Measurements from ENCODE around the gene ST3GAL4. TPM values are rescaled to one million over a fixed set of nuclear protein-coding genes. Genes with fewer than 3 reads are reported as not detected.
"Not testable (repeated sequence)": the region's sequence is repeated elsewhere in the genome, so short reads cannot be mapped to it uniquely, and the experiment has no call there.

Gene ST3GAL4
- polyA plus RNA-seq, 1 of the 3 experiments (the other 2 are of a cell fraction) = 32.0 TPM

GRCh38 chr11:126381960-126382359, 26.5 kb downstream of the ST3GAL4 start:
- H2AFZ ChIP-seq (ENCODE audit: low read depth); CTCF ChIA-PET; H3K4me3 ChIP-seq (ENCODE audit: low read depth in 2 of 2, low read length in 1 of 2); H3K27me3 ChIP-seq (ENCODE audit: insufficient read depth); H3F3A ChIP-seq (replicated peaks; ENCODE audit: insufficient read depth); H3K27ac ChIP-seq (ENCODE audit: low read depth in 2 of 2, low read length in 1 of 2); H4K20me1 ChIP-seq (ENCODE audit: insufficient read depth); H3K9me3 ChIP-seq; H3K4me2 ChIP-seq; H3K9ac ChIP-seq; H3K36me3 ChIP-seq (replicated peaks in 1 of 2; ENCODE audit: control insufficient read depth in 1 of 2, insufficient read depth in 2 of 2, low read length in 1 of 2); DNase-seq; H3K9me2 ChIP-seq; POLR2A ChIA-PET: not testable (repeated sequence)
- H3K79me2 ChIP-seq (ENCODE audit: insufficient read depth) = peaks cover 34% of the 10 kb centered on the region
- WGBS (ENCODE audit: low lambda C conversion rate) = 81% methylated on average over 3 of the region's 10 CpGs
- H3K4me1 ChIP-seq (ENCODE audit: control insufficient read depth in 1 of 2, insufficient read depth in 2 of 2, low read depth in 1 of 2, low read length in 1 of 2) = peaks cover 0 to 20% of the 10 kb centered on the region in 2 experiments; a peak in 1 of 4 replicates

GRCh38 chr11:126382641-126383040, 27.2 kb downstream of the ST3GAL4 start:
- POLR2A ChIA-PET = interaction anchor here (0.8 kb wide), 1 partner anchor 79 kb away, joined by 3 read pairs; the partner anchor contains the start of gene DCPS
- not testable (repeated sequence) for H3K9ac ChIP-seq; H3K9me3 ChIP-seq; H4K20me1 ChIP-seq (ENCODE audit: insufficient read depth); H3K4me3 ChIP-seq (ENCODE audit: low read depth in 2 of 2, low read length in 1 of 2); H3K27me3 ChIP-seq (ENCODE audit: insufficient read depth); H3K27ac ChIP-seq (ENCODE audit: low read depth in 2 of 2, low read length in 1 of 2); H3K4me2 ChIP-seq; H3K9me2 ChIP-seq; H2AFZ ChIP-seq (ENCODE audit: low read depth); DNase-seq; H3F3A ChIP-seq (replicated peaks; ENCODE audit: insufficient read depth); H3K36me3 ChIP-seq (replicated peaks in 1 of 2; ENCODE audit: control insufficient read depth in 1 of 2, insufficient read depth in 2 of 2, low read length in 1 of 2)
- WGBS (ENCODE audit: low lambda C conversion rate) = no CpG with 5 or more reads among the region's 4 CpGs
- H3K79me2 ChIP-seq (ENCODE audit: insufficient read depth) = peaks cover 33% of the 10 kb centered on the region
- peaks cover 0 to 23% of the 10 kb centered on the region in 2 experiments; a peak in 1 of 4 replicates for H3K4me1 ChIP-seq (ENCODE audit: control insufficient read depth in 1 of 2, insufficient read depth in 2 of 2, low read depth in 1 of 2, low read length in 1 of 2)
- CTCF ChIA-PET = interaction anchor here (1.2 kb wide), 1 partner anchor 98 kb away, joined by 3 read pairs; no protein-coding TSS in a partner anchor

- TF ChIP-seq RAD21 (IDR thresholded peaks at IDR 0.05; ENCODE audit: low read length) (no peak), USF1 (IDR thresholded peaks at IDR 0.05; ENCODE audit: borderline replicate concordance, low read depth) (no peak), JUND (IDR thresholded peaks at IDR 0.05) (no peak), NRF1 (IDR thresholded peaks at IDR 0.05; ENCODE audit: low read depth, low read length) (no peak), GABPA (IDR thresholded peaks at IDR 0.05; ENCODE audit: low read depth) (no peak), PBX3 (IDR thresholded peaks at IDR 0.05) (no peak), TAF1 (IDR thresholded peaks at IDR 0.05; ENCODE audit: borderline replicate concordance, low read depth, low read length) (no peak), ELF1 (IDR thresholded peaks at IDR 0.05) (no peak), ZBTB33 (IDR thresholded peaks at IDR 0.05; ENCODE audit: borderline replicate concordance, low read depth) (no peak), MAX (IDR thresholded peaks at IDR 0.05; ENCODE audit: low read depth) (no peak)
- H3K36me3 ChIP-seq (replicated peaks in 1 of 2; ENCODE audit: control insufficient read depth in 1 of 2, insufficient read depth in 2 of 2, low read length in 1 of 2) = no peaks in the 10 kb centered on the region
- H3K4me3 ChIP-seq (ENCODE audit: low read depth in 2 of 2, low read length in 1 of 2) = no peak overlapping the region
- H3K9ac ChIP-seq = no peak overlapping the region
- H4K20me1 ChIP-seq (ENCODE audit: insufficient read depth) = no peaks in the 10 kb centered on the region
- H3F3A ChIP-seq (replicated peaks; ENCODE audit: insufficient read depth) = no peaks in the 10 kb centered on the region
- H3K27ac ChIP-seq (ENCODE audit: low read depth in 2 of 2, low read length in 1 of 2) = no peak overlapping the region
- H3K79me2 ChIP-seq (ENCODE audit: insufficient read depth) = peaks cover 23% of the 10 kb centered on the region
- H3K27me3 ChIP-seq (ENCODE audit: insufficient read depth) = no peaks in the 10 kb centered on the region
- no peaks in the 10 kb centered on the region for H3K9me2 ChIP-seq
- ChIA-PET POLR2A (interaction anchor here (0.8 kb wide), 1 partner anchor 80 kb away, joined by 3 read pairs; the partner anchor contains the start of gene DCPS), CTCF (interaction anchor here (0.9 to 1.2 kb wide), 3 partner anchors 9 to 97 kb away, joined by 3 read pairs; no protein-coding TSS in a partner anchor)
- peaks cover 0 to 23% of the 10 kb centered on the region in 2 experiments; a peak in 1 of 4 replicates for H3K4me1 ChIP-seq (ENCODE audit: control insufficient read depth in 1 of 2, insufficient read depth in 2 of 2, low read depth in 1 of 2, low read length in 1 of 2)
- no peak overlapping the region for H2AFZ ChIP-seq (ENCODE audit: low read depth)
- no peak overlapping the region for H3K4me2 ChIP-seq
- WGBS (ENCODE audit: low lambda C conversion rate) = 95% methylated on average over 9 of the region's 20 CpGs
- H3K9me3 ChIP-seq = no peaks in the 10 kb centered on the region
- no peak for DNase-seq
Observed at GRCh38 chr11:126383339-126384335, 28.2 kb downstream of the ST3GAL4 start.
